NCI-H2107 treated with DMSO at 0.1 percent for 48 hours (cell line): Measurements from ENCODE around the gene TECPR1.

Experiments used
- DNase-seq: peaks from one replicate; lab custom pipeline; 2025; ENCODE audit not compliant: unreplicated experiment; lab: John Stamatoyannopoulos, UW

Gene TECPR1

DNA sequence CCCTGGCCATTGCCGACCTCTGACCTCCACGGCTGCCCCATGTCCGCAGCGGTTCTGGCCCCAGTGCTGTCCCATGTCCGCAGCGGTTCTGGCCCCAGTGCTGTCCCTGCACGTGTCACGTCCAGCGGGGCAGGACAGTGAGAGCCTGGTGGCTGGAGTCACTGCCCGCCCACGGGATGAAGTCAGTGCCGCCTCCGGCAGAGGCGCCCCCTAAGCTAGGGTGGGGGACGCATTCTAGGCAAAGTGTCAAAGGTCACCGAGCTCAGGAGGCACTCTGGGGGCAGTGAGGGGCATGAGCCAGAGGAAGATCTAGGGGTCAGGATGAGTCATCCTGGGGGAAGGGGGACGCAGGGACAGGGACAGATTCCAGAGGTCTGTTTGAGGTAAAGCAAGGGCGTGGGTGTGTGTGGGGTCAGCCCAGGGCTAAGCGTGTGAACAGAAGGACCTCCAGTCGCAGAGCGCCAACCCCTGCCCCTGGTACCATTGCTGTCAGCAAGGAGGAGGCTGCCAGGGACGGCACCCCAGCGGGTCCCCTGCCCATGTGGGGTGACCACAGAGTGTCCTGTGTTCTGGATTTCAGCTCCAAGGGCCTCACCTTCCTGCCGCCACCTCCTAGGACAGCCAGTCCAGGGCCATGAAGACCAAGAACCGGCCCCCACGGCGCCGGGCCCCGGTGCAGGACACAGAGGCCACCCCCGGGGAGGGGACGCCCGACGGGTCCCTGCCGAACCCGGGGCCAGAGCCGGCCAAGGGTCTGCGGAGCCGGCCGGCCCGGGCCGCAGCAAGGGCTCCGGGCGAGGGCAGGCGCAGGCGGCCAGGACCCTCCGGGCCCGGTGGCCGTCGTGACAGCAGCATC is 40.1 kb downstream of the TECPR1 start:
- DNase-seq: no peak

GRCh38 chr7:98211221-98211675 is 40.8 kb downstream of the TECPR1 start, which contains the start of gene BHLHA15:
Gene BHLHA15 (plus strand): TSS chr7:98211439. CDS start chr7:98212310, 871 bp downstream.
- no peak for DNase-seq

GRCh38 chr7:98210513-98211220 is 41.4 kb downstream of the TECPR1 start:
- peak; percentile 19 for DNase-seq

GRCh38 chr7:98209166-98209920 is 42.7 kb downstream of the TECPR1 start:
- no peak for DNase-seq

DNA sequence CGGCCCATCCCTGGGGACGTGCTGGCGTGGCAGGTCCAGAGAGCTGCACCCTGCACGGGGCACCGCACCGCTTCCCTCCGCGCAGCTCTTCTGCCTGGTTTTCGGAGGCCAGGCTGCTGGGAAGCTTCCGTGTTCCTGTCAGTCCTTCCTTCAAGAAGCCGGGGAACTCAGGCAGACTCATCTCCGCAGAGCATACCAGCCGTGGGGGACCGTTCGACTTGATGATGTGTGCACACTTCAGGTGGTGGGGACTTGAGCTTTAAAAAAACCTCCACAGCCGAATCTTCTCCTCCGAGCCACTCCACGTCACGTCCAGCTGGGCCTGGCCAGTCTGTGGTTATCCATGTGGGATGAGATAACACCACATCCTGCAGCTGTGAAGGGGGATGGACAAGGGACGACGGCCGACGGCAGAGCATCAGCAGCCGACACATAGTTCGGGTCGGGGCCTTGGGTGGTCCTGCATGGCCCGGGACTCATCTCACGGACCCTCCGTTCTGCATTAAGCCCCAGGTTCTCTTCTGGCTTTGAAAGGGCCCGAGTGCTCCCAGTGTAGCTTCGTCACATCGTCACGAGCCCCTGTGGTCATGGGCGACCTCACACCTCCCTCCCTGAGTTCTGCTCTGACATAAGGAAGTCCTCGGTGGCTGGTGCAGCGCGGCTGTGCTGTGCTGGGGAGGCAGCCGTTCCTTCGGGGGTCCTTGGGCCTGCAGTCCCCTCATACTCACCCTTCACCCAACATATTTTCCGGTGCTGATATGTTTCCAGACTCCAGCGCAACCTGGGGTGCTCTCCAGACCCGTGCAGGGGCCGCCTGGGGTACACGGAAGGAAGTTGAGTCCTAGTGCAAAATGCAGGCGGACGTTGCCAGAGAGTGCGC is 45.3 kb downstream of the TECPR1 start:
- DNase-seq: no peak

DNA sequence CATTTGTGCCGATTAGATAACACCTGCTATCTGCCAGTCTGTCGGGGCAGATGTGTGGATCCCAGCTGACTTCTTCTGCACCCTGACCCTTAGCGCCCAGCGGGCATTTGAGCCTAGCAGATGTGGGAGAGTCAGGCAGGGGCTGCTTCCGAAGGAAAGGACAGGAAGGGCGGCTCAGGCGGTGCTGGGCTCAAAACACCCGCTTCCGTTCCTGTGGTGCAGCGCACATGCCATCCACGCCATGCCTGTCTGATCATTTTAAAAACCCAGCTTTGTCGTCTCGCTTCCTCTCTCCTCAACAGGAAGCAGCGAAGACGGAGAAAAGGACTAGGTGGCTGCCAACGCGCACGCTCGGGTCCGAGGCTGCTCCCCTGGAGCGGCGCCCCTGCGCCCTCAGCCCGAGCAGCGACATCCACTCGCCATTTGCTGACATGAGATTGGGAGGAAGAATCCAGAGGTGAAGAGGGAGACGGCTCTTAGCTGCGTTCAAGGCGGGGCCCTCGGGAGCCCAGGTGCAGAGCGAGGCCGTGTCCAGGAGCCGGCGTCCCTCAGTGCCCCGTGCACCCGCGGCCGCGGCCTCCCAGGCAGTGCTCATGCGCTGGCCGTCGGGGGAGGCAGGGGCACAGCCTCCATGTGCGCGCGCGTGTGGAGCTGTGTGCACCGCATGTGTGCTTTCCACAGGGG is 46.7 kb downstream of the TECPR1 start:
- no peak for DNase-seq

DNA sequence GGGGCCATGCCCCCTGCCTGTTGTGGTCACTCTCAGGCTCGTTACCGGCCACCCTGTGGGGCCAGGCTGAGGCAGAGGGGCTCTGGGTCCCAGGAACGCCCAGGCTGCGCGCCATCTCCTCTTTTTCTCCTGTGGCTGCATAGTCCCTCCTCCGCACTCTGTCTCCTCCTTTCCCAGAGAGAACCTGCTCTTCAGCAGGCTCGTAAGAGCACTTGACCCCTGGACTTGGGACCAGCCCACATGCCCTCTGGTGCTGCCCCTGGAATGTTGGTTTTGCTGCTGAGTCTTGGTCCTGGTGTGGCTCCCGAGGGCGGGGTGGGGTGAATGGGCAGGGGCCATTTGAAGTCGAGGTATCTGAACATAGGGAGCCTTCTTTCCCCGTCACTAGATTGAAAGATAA is 47.4 kb downstream of the TECPR1 start:
- DNase-seq: no peak

DNA sequence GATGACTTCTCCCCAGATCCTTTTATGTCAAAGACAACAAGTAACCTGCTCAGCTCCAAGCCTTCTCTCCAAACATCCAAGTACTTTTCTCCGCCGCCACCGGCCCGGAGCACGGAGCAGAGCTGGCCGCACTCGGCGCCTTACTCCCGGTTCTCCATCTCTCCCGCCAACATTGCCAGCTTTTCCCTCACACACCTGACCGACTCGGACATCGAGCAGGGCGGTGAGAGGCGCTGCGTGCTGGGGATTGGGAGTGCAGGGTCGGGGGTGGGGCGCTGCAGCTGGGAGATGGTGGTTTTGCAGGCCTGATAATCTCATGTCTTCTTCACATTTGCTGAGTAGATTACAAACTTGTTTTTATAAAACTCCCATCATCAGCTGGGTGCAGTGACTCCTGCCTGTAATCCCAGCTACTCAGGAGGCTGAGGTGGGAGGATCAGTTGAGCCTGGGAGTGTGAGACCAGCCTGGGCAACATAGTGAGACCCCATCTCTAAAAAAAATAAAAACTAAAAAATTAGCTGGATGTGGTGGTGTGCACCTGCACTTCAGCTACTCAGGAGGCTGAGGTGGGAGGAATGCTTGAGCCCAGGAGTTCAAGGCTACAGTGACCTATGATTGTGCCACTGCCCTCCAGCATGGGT is 47.9 kb downstream of the TECPR1 start:
- no peak for DNase-seq

- DNase-seq: no peak
These were observed 48.6 kb downstream of the TECPR1 start for GRCh38 chr7:98203261-98203963.

GRCh38 chr7:98202367-98203195 is 49.5 kb downstream of the TECPR1 start:
- peak; percentile 12 for DNase-seq

- no peak for DNase-seq
These were observed 51.7 kb downstream of the TECPR1 start for GRCh38 chr7:98200364-98200763.

GRCh38 chr7:98199131-98199530 is 52.9 kb downstream of the TECPR1 start:
- no peak for DNase-seq

DNA sequence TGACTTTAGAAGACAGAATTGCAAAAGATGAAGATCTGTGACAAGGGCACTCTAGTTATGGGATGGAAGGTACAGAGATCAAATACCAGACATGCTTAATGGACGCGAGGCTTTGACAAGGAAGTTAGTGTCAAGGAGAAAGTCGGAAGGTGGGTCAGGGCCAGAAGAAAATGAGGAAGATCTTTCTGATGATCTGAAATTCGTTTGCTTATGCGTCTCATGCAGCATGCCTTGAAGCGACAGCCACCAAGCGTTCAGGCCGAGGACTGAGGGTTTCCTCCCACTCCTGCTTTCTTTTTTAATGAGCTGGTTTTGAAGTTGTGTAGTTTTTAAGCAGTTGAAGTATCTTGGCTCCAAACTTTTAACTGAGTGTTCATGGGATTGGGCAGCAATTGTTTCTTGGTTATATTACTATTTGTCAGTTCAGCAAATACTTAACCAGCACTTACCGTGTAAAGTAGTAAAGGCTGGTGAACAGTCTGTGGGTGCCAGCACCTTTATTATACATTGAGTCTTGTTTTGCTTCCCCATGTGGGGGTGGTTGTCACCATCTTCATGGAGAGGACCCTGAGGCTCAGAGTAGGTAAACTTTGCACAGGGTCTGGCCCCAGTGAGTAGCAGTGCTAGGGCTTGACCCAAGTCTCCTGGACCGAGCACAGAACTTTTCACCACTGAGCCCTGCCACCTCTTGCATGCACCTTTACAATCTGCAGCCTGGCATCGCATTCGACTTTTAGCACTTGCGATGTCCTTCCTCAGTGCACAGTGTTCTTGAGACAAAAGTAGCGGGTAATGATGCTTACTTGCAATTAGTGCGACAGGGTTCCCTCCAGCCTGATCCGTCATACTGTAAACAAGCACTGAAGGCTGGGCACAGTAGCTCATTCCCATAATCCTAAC is 55.1 kb downstream of the TECPR1 start:
- DNase-seq: no peak

GRCh38 chr7:98194672-98195457 is 57.2 kb downstream of the TECPR1 start:
- no peak for DNase-seq

GRCh38 chr7:98194186-98194585 is 57.8 kb downstream of the TECPR1 start:
- no peak for DNase-seq
